Stimulated activated CD8-positive, alpha-beta memory T cell treated with anti-CD3 and anti-CD28 coated beads, Interleukin-12 subunit alpha, Interleukin-12 subunit beta, amount 100 ng/mL, for 4 hours (primary cell): ENCODE measurements around the gene EIF1AD.
"Not testable (repeated sequence)": the region's sequence is repeated elsewhere in the genome, so short reads cannot be mapped to it uniquely, and the experiment has no call there.

ENCODE experiments used
- DNase-seq: peaks from one replicate; pipeline ENCODE4 v3.0.0-alpha.2; 2020; ENCODE audit warnings: low read depth

The EIF1AD gene

GRCh38 chr11:66001942-66002647 is at the start of gene EIF1AD, which contains the start of gene BANF1:
EIF1AD (minus strand) TSS chr11:66002157; CDS start chr11:66000389, 1,768 bp downstream.
BANF1 (plus strand) TSS chr11:66002503; CDS start chr11:66003251, 748 bp downstream.
- peak; percentile 86 for DNase-seq

- DNase-seq: no peak
Observed at GRCh38 chr11:66051371-66051765, 49.4 kb upstream of the EIF1AD start.

- no peak for DNase-seq
Observed at GRCh38 chr11:66050581-66051231, 48.7 kb upstream of the EIF1AD start.

GRCh38 chr11:66048547-66049323 is 46.8 kb upstream of the EIF1AD start, which contains the start of gene GAL3ST3:
GAL3ST3 (minus strand) TSS chr11:66049161; CDS start chr11:66045415, 3,746 bp downstream.
- DNase-seq: no peak

- DNase-seq: no peak
Observed at GRCh38 chr11:66047541-66048365, 45.8 kb upstream of the EIF1AD start.

GRCh38 chr11:66046901-66047300 is 44.9 kb upstream of the EIF1AD start:
- DNase-seq: no peak

GRCh38 chr11:66045177-66045639 is 43.3 kb upstream of the EIF1AD start:
- DNase-seq: peak; percentile 66

GRCh38 chr11:66044757-66045156 is 42.8 kb upstream of the EIF1AD start:
- DNase-seq: no peak

GRCh38 chr11:66042996-66043906 is 41.3 kb upstream of the EIF1AD start:
- no peak for DNase-seq

- DNase-seq: no peak
Observed at GRCh38 chr11:66042227-66042995, 40.5 kb upstream of the EIF1AD start.

GRCh38 chr11:66039765-66040164 is 37.8 kb upstream of the EIF1AD start:
- DNase-seq: no peak

- DNase-seq: no peak
Observed at GRCh38 chr11:66037327-66037726, 35.4 kb upstream of the EIF1AD start.

- DNase-seq: no peak
Observed at GRCh38 chr11:66036334-66036710, 34.4 kb upstream of the EIF1AD start.

- no peak for DNase-seq
Observed at GRCh38 chr11:66035653-66036333, 33.8 kb upstream of the EIF1AD start.

- DNase-seq: no peak
Observed at GRCh38 chr11:66032957-66033735, 31.2 kb upstream of the EIF1AD start.

- DNase-seq: no peak
Observed at GRCh38 chr11:66026017-66026529, 24.1 kb upstream of the EIF1AD start, which contains the start of gene CATSPER1. CATSPER1 (minus strand) TSS chr11:66026479; CDS start chr11:66026379, 100 bp downstream.

- DNase-seq: not testable (repeated sequence)
Observed at GRCh38 chr11:66023186-66023440, 21.2 kb upstream of the EIF1AD start.
